ENCODE data around the gene OR2F2.

OR2F2 gene

DNA sequence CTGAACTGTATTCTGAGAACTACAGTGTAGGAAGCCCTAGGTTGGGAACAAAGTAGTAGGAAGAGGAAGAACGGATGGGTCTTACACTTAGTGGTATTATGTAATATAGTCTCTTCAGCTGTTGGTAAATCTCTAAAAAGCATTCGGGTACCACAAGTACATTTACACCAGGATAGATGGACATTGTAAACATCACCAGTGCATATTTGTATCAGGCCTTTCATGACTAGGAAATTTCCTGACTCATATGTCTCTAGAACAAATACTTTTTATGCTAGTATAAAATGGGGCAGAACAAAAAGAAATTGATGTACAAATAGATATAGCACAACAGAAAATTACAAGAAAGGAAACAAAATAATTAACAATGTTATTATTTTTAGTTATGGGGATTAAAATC lies 43.6 kb downstream of the OR2F2 start:
- no peak for DNase-seq (ENCODE audit: low read depth in 2 of 2)

DNA sequence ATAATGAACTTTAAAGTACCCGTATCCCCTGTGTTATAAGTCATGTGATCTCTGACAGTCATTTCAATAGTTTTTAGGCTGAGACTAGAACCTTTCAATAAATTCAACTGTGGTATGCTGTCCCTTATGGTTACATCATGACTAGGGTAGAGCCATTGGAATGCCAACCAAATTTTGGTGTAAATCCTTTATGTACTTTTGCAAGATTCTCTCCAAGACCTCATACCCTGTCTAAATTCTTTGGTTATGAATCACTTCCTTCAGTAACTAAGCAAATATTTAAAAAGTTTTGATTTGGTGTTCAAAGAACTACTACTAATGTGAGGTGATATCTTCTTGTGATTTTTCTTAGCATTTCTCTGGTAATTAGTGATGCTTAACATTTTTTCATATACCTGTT lies 44.3 kb downstream of the OR2F2 start:
- DNase-seq (ENCODE audit: low read depth in 2 of 2) = peak; percentile 5 to 11

DNA sequence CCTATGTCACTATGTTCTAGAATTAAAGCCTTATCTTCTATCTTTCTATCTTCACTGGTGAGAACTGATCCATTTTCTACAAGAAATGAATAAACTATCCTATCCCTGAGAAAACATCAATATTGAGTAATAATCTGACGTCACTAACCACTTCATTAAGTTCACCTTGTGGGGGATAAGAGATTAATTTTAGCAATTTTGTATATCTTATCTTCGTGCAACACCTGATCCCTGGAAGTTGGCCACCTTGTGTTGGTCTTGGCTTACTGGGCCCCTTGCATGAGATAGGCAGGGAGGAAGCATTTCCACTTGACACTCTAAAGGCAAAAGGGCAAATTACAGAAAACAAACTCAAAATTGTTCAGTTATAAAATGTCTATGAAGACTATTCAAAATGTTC lies 45.0 kb downstream of the OR2F2 start:
- no peak for DNase-seq (ENCODE audit: low read depth in 2 of 2)

DNA sequence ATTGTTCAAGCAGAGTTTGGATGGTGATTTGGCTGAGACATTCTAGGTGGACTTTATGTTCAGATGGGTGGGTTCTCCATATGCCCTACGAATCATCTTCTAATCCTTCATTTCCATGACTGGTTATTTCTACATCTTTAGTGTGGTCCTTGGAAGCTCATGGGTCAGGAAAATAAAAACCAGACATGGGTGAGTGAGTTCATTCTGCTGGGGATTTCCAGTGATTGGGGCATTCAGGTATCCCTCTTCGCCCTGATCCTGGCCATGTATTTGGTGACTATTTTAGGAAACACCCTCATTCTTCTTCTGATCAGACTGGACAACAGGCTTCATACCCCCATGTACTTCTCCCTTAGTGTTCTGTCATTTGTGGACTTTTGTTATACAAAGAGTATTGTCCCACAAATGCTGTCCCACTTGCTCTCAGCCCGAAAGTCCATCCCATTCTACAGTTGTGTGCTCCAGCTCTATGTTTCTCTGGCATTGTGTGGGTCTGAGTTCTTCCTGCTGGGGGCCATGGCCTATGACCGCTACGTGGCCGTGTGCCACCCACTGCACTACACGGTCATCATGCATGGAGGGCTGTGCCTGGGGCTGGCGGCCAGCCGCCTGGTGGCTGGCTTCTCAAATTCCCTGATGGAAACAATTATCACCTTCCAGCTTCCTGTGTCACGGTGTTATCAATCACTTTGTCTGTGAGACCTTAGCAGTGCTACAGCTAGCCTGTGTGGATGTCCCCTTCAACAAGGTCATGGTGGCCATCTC lies 45.9 kb downstream of the OR2F2 start:
- DNase-seq (ENCODE audit: low read depth in 2 of 2) = no peak

DNA sequence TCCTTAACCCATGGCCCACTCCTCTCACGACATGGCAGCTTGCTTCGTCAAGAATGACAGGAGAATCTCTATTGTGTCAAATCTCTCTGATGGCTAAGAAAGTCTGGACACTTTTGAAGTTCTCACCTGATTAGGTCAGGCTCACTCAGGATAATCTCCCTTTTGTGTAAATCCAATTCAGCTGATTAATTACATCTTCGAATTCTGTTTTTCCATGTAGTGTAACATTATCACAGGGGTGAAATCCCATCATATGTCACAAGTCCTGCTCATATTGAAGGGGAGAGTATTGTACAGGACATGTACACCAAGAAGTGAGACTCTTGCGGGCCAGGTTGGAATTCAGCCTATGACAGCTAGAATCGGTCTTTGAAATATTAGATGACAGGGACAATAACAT lies 48.9 kb downstream of the OR2F2 start:
- no peak for DNase-seq (ENCODE audit: low read depth in 2 of 2)
